GM12892 (cell line): ENCODE results near the gene RFFL.

Source experiments
- DNase-seq: peaks from one replicate; pipeline ENCODE4 v3.0.0; 2011; ENCODE audit not compliant: insufficient read length
- FAIRE-seq: peaks from 2 replicates; lab custom pipeline; 2011; peaks lifted over from hg19 to GRCh38; lab: Jason Lieb, UNC
- POLR2A ChIP-seq: IDR thresholded peaks from 2 replicates; pipeline ENCODE4 v1.6.1; 2011; ENCODE audit warnings: low read depth, low read length, control low read depth
- POLR2AphosphoS5 ChIP-seq: IDR thresholded peaks from 2 replicates; pipeline ENCODE4 v1.6.1; 2011; ENCODE audit warnings: low read depth, low read length, control low read depth
- TAF1 ChIP-seq: IDR thresholded peaks from 2 replicates; pipeline ENCODE4 v1.6.1; 2011; ENCODE audit warnings: low read depth, mild to moderate bottlenecking, control low read depth, low read length, borderline replicate concordance

Gene RFFL

DNA sequence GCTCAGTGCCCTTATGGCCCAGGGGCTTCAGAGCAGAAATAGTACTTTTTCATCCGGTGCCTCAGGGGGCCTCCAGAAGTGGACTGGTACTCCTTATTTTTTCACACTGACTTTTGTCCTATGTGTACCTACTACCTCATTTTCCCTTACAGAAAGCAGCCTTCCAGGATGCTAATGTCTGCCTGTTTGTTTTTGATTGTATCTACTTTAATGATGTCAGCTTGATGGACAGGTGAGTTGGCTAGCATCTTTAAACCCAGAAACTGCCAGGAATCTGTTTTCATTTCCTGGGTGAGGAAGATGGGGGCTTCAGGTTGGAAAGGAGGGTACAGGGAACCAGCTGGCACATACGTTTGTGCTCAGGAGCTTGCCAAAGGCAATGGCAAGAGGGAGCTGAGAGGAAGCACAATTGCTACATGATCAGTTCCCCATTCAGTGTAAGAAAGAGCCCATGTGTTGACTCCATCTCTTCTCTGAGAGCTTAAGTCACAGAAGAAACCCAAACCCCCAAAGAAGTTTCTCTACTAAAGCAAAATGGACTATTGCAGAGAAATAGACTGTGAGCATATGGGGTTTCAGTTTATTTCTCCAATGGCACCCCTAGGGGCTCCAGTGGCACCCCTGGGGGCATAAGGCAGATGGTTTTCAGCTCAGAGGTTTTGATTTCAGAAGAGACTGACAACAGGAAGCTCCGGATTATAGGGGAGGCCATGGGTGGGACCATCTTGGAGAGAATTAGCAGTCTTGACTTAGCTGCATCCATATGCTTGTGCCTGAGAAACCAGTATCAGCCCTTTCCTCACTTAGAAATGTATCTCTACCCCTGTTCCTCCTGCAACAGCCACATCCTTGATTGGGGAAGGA is 66.9 kb downstream of the RFFL start:
- FAIRE-seq (no peak), DNase-seq (no peak)
- TF ChIP-seq POLR2A (no peak), POLR2AphosphoS5 (no peak), TAF1 (no peak)

- no peak for DNase-seq
- no peak for FAIRE-seq
- TF ChIP-seq POLR2A (no peak), TAF1 (no peak), POLR2AphosphoS5 (no peak)
Observed at GRCh38 chr17:34993031-34993430, 70.5 kb downstream of the RFFL start.

DNA sequence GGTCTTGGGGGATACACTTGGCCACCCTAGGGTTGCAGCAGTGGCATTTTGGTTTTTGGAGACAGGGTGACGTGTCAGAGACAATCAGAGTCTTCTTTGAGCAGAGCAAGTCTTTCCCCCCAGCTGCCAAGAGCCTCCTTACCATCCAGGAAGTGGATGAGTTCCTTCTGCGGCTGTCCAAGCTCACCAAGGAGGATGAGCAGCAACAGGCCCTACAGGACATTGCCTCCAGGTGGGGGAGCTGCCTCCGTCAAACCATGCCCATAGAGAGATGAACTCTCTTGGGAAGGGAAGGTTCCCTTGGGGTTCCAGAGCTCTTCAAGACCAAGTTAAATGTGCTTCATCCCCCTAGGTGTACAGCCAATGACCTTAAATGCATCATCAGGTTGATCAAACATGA is 71.9 kb downstream of the RFFL start:
- DNase-seq = no peak
- TF ChIP-seq TAF1 (no peak), POLR2A (no peak), POLR2AphosphoS5 (no peak)
- no peak for FAIRE-seq

- TF ChIP-seq POLR2A = no peak
- no peak for TF ChIP-seq POLR2AphosphoS5
- no peak for TF ChIP-seq TAF1
- no peak for DNase-seq
- no peak for FAIRE-seq
Observed at GRCh38 chr17:34990921-34991365, 72.6 kb downstream of the RFFL start.

GRCh38 chr17:34989473-34989872 is 74.0 kb downstream of the RFFL start:
- DNase-seq (no peak), FAIRE-seq (no peak)
- TF ChIP-seq TAF1 = no peak
- no peak for TF ChIP-seq POLR2A

GRCh38 chr17:34988644-34989043 is 74.9 kb downstream of the RFFL start:
- FAIRE-seq (no peak), DNase-seq (no peak)
- TF ChIP-seq TAF1 = no peak
- TF ChIP-seq POLR2A = no peak
- no peak for TF ChIP-seq POLR2AphosphoS5

- TF ChIP-seq TAF1 (no peak), POLR2AphosphoS5 (no peak), POLR2A (no peak)
- DNase-seq (no peak), FAIRE-seq (no peak)
Observed at GRCh38 chr17:34987232-34987631, 76.3 kb downstream of the RFFL start.

- DNase-seq = no peak
- TF ChIP-seq TAF1 (no peak), POLR2AphosphoS5 (no peak), POLR2A (no peak)
- FAIRE-seq = peak; percentile 17
Observed at GRCh38 chr17:34981538-34982241, 81.8 kb downstream of the RFFL start.

GRCh38 chr17:34980681-34981537 is 82.6 kb downstream of the RFFL start:
- FAIRE-seq = peak; percentile 84
- peak; percentile 79; the same call in 1 of the 2 replicates for TF ChIP-seq POLR2A
- TF ChIP-seq TAF1 = no peak
- TF ChIP-seq POLR2AphosphoS5 = peak; percentile 21; the same call in 1 of the 2 replicates
- DNase-seq = peak; percentile 90

DNA sequence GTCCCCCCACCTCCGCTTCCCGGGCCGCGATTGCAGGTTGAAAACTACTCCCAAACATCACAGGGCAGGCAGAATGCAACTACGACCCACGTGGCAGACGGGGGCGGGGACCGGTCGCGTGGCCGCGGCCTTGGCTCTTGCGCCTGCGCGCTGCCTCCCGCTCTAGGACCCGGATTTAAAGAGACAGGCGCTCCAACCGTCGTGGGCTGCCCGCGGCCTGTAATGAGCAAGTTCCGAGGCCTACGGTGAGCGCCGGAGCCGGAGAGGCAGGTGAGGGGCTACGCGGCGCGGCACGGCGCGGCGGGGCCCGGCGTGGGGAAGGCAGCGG is 83.2 kb downstream of the RFFL start, which contains the start of gene LIG3:
TSS of gene LIG3 (plus strand) at position 160 of the 328 bp plus-strand sequence. CDS start 2,494 bp downstream, outside the sequence.
- FAIRE-seq = peak; percentile 97
- TF ChIP-seq POLR2A (peak; percentile 70; the same call in 1 of the 2 replicates), TAF1 (peak; percentile 69; the same call in 1 of the 2 replicates), POLR2AphosphoS5 (peak; percentile 74)
- DNase-seq = peak; percentile 89
